GM21825 (cell line): ENCODE measurements around the gene SAMD11.
"Not testable (repeated sequence)": the region's sequence is repeated elsewhere in the genome, so short reads cannot be mapped to it uniquely, and the experiment has no call there.

Experiments used
- ATAC-seq: cut with Tn5 transposase; IDR thresholded peaks from one replicate; pipeline ENCODE4 v1.9.1; 2021; ENCODE audit warnings: mild to moderate bottlenecking, moderate library complexity; ENCODE audit not compliant: unreplicated experiment

The SAMD11 gene

GRCh38 chr1:974687-975328 is 51.1 kb downstream of the SAMD11 start:
- no peak for ATAC-seq

GRCh38 chr1:975365-975764 is 51.6 kb downstream of the SAMD11 start:
- no peak for ATAC-seq

GRCh38 chr1:975896-976683 is 52.4 kb downstream of the SAMD11 start:
- no peak for ATAC-seq

- ATAC-seq: not testable (repeated sequence)
These were observed 53.1 kb downstream of the SAMD11 start for GRCh38 chr1:976791-977190.

GRCh38 chr1:978069-978834 is 54.5 kb downstream of the SAMD11 start:
- no peak for ATAC-seq

GRCh38 chr1:978835-979743 is 55.4 kb downstream of the SAMD11 start:
- no peak for ATAC-seq

- no peak for ATAC-seq
These were observed 56.0 kb downstream of the SAMD11 start for GRCh38 chr1:979744-980072.

GRCh38 chr1:980137-980571 is 56.4 kb downstream of the SAMD11 start:
- ATAC-seq: no peak

GRCh38 chr1:980602-981395 is 57.1 kb downstream of the SAMD11 start:
- ATAC-seq: no peak

GRCh38 chr1:981491-981954 is 57.8 kb downstream of the SAMD11 start:
- ATAC-seq: no peak

- no peak for ATAC-seq
These were observed 58.3 kb downstream of the SAMD11 start, which contains the start of gene PERM1 for GRCh38 chr1:981955-982558. TSS of gene PERM1 (minus strand) at chr1:982093. CDS start at chr1:981029, 1,064 bp downstream.

- ATAC-seq: no peak
These were observed 59.2 kb downstream of the SAMD11 start for GRCh38 chr1:982765-983436.

GRCh38 chr1:983798-984475 is 60.2 kb downstream of the SAMD11 start:
- ATAC-seq: no peak

GRCh38 chr1:984476-984814 is 60.7 kb downstream of the SAMD11 start:
- ATAC-seq: no peak

- ATAC-seq: no peak
These were observed 61.4 kb downstream of the SAMD11 start for GRCh38 chr1:985126-985525.

- not testable (repeated sequence) for ATAC-seq
These were observed 64.3 kb downstream of the SAMD11 start for GRCh38 chr1:988061-988460.

- not testable (repeated sequence) for ATAC-seq
These were observed 67.6 kb downstream of the SAMD11 start for GRCh38 chr1:991275-991674.

GRCh38 chr1:991895-992294 is 68.2 kb downstream of the SAMD11 start:
- ATAC-seq: no peak
